Panc1 (cell line): ENCODE data around the gene AGA.

ENCODE experiments used
- POLR2AphosphoS5 ChIP-seq: IDR thresholded peaks from 2 replicates; pipeline ENCODE4 v1.6.1; 2012; ENCODE audit warnings: mild to moderate bottlenecking, low read depth, low read length, moderate library complexity
- SIN3A ChIP-seq: IDR thresholded peaks from 2 replicates; pipeline ENCODE4 v1.6.1; 2012; ENCODE audit warnings: low read depth, mild to moderate bottlenecking, low read length, moderate library complexity, borderline replicate concordance; ENCODE audit not compliant: insufficient read depth
- TCF7L2 ChIP-seq: IDR thresholded peaks from 2 replicates; pipeline ENCODE4 v1.6.1; 2011; ENCODE audit warnings: mild to moderate bottlenecking, low read depth, low read length, inconsistent platforms
- TF ChIP-seq, protein P1 (sequence below): fragments of 450-650 bp; IDR thresholded peaks from 2 replicates; pipeline ENCODE4 v1.5.1; 2017; ENCODE audit warnings: mild to moderate bottlenecking
- TF ChIP-seq, protein P2 (sequence below), 2 experiments: IDR thresholded peaks; 2 replicates each; pipeline ENCODE4 v1.6.1; 2011 to 2012; ENCODE audit warnings: low read depth in 2 of 2, control low read depth in 1 of 2, low read length in 1 of 2, mild to moderate bottlenecking in 1 of 2, moderate library complexity in 1 of 2; ENCODE audit not compliant: insufficient read depth in 1 of 2

DNA sequence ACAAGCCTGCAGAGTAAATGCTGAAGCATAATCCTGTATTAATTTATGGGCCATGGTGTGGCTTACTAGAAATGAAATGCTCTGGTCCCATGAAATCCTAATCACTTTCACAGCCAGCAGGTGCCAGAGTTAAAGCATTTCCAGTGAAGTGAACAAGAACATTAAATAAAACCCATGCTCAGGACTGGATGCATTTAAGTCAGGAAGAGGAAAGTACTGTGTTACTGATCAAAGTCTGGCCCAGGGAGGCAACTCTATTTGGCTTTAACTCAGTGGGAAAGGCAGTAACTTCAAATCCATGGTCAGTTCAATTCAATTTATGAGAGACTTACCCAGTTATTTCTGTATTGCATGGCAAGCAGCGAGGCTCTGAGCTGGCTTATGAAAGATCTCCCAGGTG is 29.2 kb downstream of the AGA start:
- TF ChIP-seq, protein P1, sequence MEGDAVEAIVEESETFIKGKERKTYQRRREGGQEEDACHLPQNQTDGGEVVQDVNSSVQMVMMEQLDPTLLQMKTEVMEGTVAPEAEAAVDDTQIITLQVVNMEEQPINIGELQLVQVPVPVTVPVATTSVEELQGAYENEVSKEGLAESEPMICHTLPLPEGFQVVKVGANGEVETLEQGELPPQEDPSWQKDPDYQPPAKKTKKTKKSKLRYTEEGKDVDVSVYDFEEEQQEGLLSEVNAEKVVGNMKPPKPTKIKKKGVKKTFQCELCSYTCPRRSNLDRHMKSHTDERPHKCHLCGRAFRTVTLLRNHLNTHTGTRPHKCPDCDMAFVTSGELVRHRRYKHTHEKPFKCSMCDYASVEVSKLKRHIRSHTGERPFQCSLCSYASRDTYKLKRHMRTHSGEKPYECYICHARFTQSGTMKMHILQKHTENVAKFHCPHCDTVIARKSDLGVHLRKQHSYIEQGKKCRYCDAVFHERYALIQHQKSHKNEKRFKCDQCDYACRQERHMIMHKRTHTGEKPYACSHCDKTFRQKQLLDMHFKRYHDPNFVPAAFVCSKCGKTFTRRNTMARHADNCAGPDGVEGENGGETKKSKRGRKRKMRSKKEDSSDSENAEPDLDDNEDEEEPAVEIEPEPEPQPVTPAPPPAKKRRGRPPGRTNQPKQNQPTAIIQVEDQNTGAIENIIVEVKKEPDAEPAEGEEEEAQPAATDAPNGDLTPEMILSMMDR: no peak
- TF ChIP-seq POLR2AphosphoS5: no peak
- TF ChIP-seq TCF7L2: no peak
- TF ChIP-seq SIN3A: no peak
- TF ChIP-seq, protein P2, sequence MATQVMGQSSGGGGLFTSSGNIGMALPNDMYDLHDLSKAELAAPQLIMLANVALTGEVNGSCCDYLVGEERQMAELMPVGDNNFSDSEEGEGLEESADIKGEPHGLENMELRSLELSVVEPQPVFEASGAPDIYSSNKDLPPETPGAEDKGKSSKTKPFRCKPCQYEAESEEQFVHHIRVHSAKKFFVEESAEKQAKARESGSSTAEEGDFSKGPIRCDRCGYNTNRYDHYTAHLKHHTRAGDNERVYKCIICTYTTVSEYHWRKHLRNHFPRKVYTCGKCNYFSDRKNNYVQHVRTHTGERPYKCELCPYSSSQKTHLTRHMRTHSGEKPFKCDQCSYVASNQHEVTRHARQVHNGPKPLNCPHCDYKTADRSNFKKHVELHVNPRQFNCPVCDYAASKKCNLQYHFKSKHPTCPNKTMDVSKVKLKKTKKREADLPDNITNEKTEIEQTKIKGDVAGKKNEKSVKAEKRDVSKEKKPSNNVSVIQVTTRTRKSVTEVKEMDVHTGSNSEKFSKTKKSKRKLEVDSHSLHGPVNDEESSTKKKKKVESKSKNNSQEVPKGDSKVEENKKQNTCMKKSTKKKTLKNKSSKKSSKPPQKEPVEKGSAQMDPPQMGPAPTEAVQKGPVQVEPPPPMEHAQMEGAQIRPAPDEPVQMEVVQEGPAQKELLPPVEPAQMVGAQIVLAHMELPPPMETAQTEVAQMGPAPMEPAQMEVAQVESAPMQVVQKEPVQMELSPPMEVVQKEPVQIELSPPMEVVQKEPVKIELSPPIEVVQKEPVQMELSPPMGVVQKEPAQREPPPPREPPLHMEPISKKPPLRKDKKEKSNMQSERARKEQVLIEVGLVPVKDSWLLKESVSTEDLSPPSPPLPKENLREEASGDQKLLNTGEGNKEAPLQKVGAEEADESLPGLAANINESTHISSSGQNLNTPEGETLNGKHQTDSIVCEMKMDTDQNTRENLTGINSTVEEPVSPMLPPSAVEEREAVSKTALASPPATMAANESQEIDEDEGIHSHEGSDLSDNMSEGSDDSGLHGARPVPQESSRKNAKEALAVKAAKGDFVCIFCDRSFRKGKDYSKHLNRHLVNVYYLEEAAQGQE (IDR thresholded peaks at IDR 0.05; ENCODE audit: insufficient read depth in 1 of 2, low read depth in 2 of 2, low read length in 1 of 2): no peak
